ENCODE results near the gene BAX. TPM values are rescaled to one million over a fixed set of nuclear protein-coding genes. Genes with fewer than 3 reads are reported as not detected.

BAX gene
- total and polyA plus RNA-seq, 9 of the 15 experiments (the other 6 are each of a cell fraction or from before 2014, with no cell fraction given): 3.2 to 95.4 (median 44.5) TPM

GRCh38 chr19:48967346-48968178, 12.9 kb downstream of the BAX start (continued):
- TF ChIP-seq RREB1 (CRISPR knock-in tag; IDR thresholded peaks at IDR 0.05): 0 out of 2 replicates have a peak, but pooled peaks have one; percentile 18
- TF ChIP-seq HMGXB4 (CRISPR knock-in tag; IDR thresholded peaks at IDR 0.05): no peak
- 0 out of 2 replicates have a peak, but pooled peaks have one; percentile 62 for TF ChIP-seq ZFP30 (CRISPR knock-in tag; IDR thresholded peaks at IDR 0.05; ENCODE audit: borderline replicate concordance)
- no peak for TF ChIP-seq NR3C1 (CRISPR knock-in tag; IDR thresholded peaks at IDR 0.05)
- TF ChIP-seq CTBP1 (IDR thresholded peaks at IDR 0.05; ENCODE audit: borderline replicate concordance): 0 out of 2 replicates have a peak, but pooled peaks have one; percentile 5
- TF ChIP-seq MLX (CRISPR knock-in tag; conservative IDR thresholded peaks at IDR 0.05): 0 out of 4 replicates have a peak, but pooled peaks of 1 of the 2 experiments have one; percentile 70
- no peak for TF ChIP-seq KAT7 (CRISPR knock-in tag; IDR thresholded peaks at IDR 0.05; ENCODE audit: borderline replicate concordance)
- 0 out of 2 replicates have a peak, but pooled peaks have one; percentile 62 for TF ChIP-seq ZBTB17 (CRISPR knock-in tag; IDR thresholded peaks at IDR 0.05)
- no peak for TF ChIP-seq CGGBP1 (CRISPR knock-in tag; IDR thresholded peaks at IDR 0.05)
- peak; percentile 65 for TF ChIP-seq PRDM10 (IDR thresholded peaks at IDR 0.05; ENCODE audit: partially characterized antibody)
- TF ChIP-seq MTA3 (IDR thresholded peaks at IDR 0.05; ENCODE audit: borderline replicate concordance): peak; percentile 58
- peak; percentile 82 for TF ChIP-seq POLR2H (tag; IDR thresholded peaks at IDR 0.05; ENCODE audit: low read depth)
- peak; percentile 25 to 40; a peak in 2 of 4 replicates for TF ChIP-seq SRF (CRISPR knock-in tag; IDR thresholded peaks at IDR 0.05)
